Esophagus squamous epithelium (tissue), 5 donors: ENCODE results near the gene CDC42BPA. TPM values are rescaled to one million over a fixed set of nuclear protein-coding genes. Genes with fewer than 3 reads are reported as not detected.

ENCODE experiments used
- DNase-seq: peaks from one replicate; lab custom pipeline; 2025; lab: John Stamatoyannopoulos, UW
- H3K27ac ChIP-seq, 4 donors: fragments of 200-600 bp; sonication (generic); one replicate each; pipeline ENCODE4 v1.5.1; 2016 to 2019; ENCODE audit warnings: mild to moderate bottlenecking in 1 of 4
- H3K27me3 ChIP-seq, 4 donors: fragments of 200-600 bp; sonication (generic); 1 replicate in 3 of 4; 2 replicates in 1 of 4; pipeline versions ENCODE4 v1.5.1 to v1.6.0; 2017 to 2021; ENCODE audit warnings: antibody characterized with exemption in 1 of 4
- H3K36me3 ChIP-seq, 3 donors: fragments of 200-600 bp; sonication (generic); one replicate each; pipeline ENCODE4 v1.5.1; 2016 to 2019
- H3K4me1 ChIP-seq, 3 donors: fragments of 200-600 bp; sonication (generic); one replicate each; pipeline ENCODE4 v1.5.1; 2017 to 2019
- H3K4me3 ChIP-seq, 4 donors: fragments of 200-600 bp; sonication (generic); 1 replicate in 3 of 4; 2 replicates in 1 of 4; pipeline ENCODE4 v1.5.1; 2016 to 2019; ENCODE audit warnings: mild to moderate bottlenecking in 2 of 4, moderate library complexity in 1 of 4
- H3K9me3 ChIP-seq, 3 donors: fragments of 200-600 bp; sonication (generic); one replicate each; pipeline ENCODE4 v1.5.1; 2016 to 2019
- POLR2A ChIP-seq, 4 donors: fragments of 450-650 bp; IDR thresholded peaks; one replicate each; pipeline ENCODE4 v1.6.1; 2017; ENCODE audit warnings: antibody characterized with exemption in 4 of 4, mild to moderate bottlenecking in 4 of 4, moderate library complexity in 3 of 4
- WGBS, 2 donors: methylation state at CpG; one replicate each; pipeline ENCODE4 v1.1.5; 2018; 5-methylcytosine and 5-hydroxymethylcytosine counted together
- intact Hi-C: fragments of 100-400 bp; cut with DNase I; formaldehyde crosslinking; loops from one replicate; pipeline ENCODE4 v1.15.0; 2022
- total RNA-seq, 4 donors: library from RNA; depleted of rRNA; stranded (reverse); fragments of >200 nt; gene quantifications; one replicate each; pipeline ENCODE4 v1.1.0, GENCODE V29; 2016
- TF ChIP-seq, protein P1 (sequence below), 6 experiments: fragments of 450-650 bp in 4 of 6; fragments of 200-600 bp in 2 of 6; sonication (generic) in 2 of 6; IDR thresholded peaks; one replicate each; pipeline ENCODE4 v1.5.1; 2016 to 2019; ENCODE audit warnings: antibody characterized with exemption in 6 of 6, mild to moderate bottlenecking in 4 of 6, moderate library complexity in 4 of 6
- donor health status: DM: yes; HTN: yes; CAD: no.

Gene CDC42BPA
- total RNA-seq, 4 donors from 2014 or later, result 4.3 to 33.6 (median 17.2) TPM

- Histone ChIP-seq H3K27ac (no peak overlapping the region), H3K27me3 (no peaks in the 10 kb centered on the region), H3K4me1 (peaks cover 0 to 9% (median 3%) of the 10 kb centered on the region in 3 donors), H3K4me3 (no peak overlapping the region), H3K36me3 (no peaks in the 10 kb centered on the region), H3K9me3 (peaks cover 0 to 7% (median 0%) of the 10 kb centered on the region in 3 donors)
- 70 to 76% methylated on average over 9 of the region's 9 CpGs for WGBS, 2 donors
- no peak for TF ChIP-seq POLR2A (IDR thresholded peaks at IDR 0.05)
- TF ChIP-seq, protein P1, sequence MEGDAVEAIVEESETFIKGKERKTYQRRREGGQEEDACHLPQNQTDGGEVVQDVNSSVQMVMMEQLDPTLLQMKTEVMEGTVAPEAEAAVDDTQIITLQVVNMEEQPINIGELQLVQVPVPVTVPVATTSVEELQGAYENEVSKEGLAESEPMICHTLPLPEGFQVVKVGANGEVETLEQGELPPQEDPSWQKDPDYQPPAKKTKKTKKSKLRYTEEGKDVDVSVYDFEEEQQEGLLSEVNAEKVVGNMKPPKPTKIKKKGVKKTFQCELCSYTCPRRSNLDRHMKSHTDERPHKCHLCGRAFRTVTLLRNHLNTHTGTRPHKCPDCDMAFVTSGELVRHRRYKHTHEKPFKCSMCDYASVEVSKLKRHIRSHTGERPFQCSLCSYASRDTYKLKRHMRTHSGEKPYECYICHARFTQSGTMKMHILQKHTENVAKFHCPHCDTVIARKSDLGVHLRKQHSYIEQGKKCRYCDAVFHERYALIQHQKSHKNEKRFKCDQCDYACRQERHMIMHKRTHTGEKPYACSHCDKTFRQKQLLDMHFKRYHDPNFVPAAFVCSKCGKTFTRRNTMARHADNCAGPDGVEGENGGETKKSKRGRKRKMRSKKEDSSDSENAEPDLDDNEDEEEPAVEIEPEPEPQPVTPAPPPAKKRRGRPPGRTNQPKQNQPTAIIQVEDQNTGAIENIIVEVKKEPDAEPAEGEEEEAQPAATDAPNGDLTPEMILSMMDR (IDR thresholded peaks at IDR 0.05), result no peak
- intact Hi-C loops, result no loop called here
- DNase-seq, result no peak
Observed at GRCh38 chr1:227323171-227323966, 5.1 kb upstream of the CDC42BPA start.

DNA sequence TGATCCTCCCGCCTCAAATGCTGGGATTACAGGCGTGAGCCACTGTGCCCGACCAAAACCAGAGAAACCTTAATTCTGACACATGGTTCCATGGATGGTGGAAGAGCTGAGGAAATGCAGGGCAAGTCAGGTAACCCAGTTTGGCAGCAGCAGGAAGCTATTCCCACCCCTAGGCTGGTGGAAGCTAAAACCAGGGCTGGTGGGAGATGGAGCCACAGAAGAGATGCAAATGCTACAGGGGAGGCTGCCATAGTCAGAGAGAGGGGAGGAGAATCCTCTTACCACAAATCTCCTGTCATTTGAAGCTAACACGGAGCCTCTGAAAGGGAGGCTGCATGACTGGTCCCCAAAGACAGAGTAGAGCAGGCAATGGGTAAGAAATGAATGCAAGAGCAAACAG is 4.1 kb upstream of the CDC42BPA start:
- DNase-seq, result no peak
- peaks cover 0 to 7% (median 0%) of the 10 kb centered on the region in 3 donors for H3K9me3 ChIP-seq
- H3K36me3 ChIP-seq, result no peaks in the 10 kb centered on the region
- WGBS, 2 donors, result 82 to 100% methylated on average over 1 of the region's 4 CpGs
- TF ChIP-seq, protein P1 (IDR thresholded peaks at IDR 0.05), result no peak
- TF ChIP-seq POLR2A (IDR thresholded peaks at IDR 0.05), result no peak
- peaks cover 0 to 9% (median 3%) of the 10 kb centered on the region in 3 donors for H3K4me1 ChIP-seq
- H3K27me3 ChIP-seq, result peaks cover 0 to 3% (median 0%) of the 10 kb centered on the region in 4 donors
- intact Hi-C loops, result no loop called here
- no peak overlapping the region for H3K27ac ChIP-seq
- no peak overlapping the region for H3K4me3 ChIP-seq

GRCh38 chr1:227321035-227321434 is 2.7 kb upstream of the CDC42BPA start:
- Histone ChIP-seq H3K36me3 (no peaks in the 10 kb centered on the region), H3K27ac (no peak overlapping the region), H3K27me3 (peaks cover 0 to 3% (median 0%) of the 10 kb centered on the region in 4 donors), H3K9me3 (peaks cover 0 to 7% (median 0%) of the 10 kb centered on the region in 3 donors), H3K4me1 (peaks cover 0 to 18% (median 3%) of the 10 kb centered on the region in 3 donors), H3K4me3 (no peak overlapping the region)
- WGBS, 2 donors, result 79 to 89% methylated on average over 2 of the region's 2 CpGs
- no peak for DNase-seq
- no peak for TF ChIP-seq POLR2A (IDR thresholded peaks at IDR 0.05)
- TF ChIP-seq, protein P1 (IDR thresholded peaks at IDR 0.05), result no peak
- intact Hi-C loops, result no loop called here

DNA sequence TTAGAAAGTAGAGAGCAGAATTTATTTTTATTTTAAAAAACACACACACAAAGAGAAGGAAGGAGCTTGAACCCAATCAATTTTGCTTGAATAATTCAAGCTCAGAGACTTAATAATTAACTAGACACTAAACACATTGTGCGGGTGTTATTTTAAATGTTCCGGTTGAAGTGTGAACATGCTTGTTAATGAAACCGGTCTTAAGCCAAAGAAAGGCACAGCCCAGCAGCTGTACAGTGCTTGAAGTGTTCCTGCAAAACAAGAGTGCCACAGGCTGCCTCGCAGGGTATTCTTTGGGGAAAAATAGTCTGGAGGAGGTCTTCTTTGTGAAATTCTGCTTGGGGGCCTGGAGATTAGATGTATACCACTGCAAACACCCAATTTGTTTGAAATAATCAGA is 2.2 kb upstream of the CDC42BPA start:
- Histone ChIP-seq H3K9me3 (peaks cover 0 to 7% (median 0%) of the 10 kb centered on the region in 3 donors), H3K27me3 (peaks cover 0 to 3% (median 0%) of the 10 kb centered on the region in 4 donors), H3K36me3 (no peaks in the 10 kb centered on the region), H3K27ac (no peak overlapping the region), H3K4me3 (no peak overlapping the region), H3K4me1 (peaks cover 0 to 23% (median 3%) of the 10 kb centered on the region in 3 donors)
- 75 to 80% methylated on average over 4 of the region's 4 CpGs for WGBS, 2 donors
- TF ChIP-seq POLR2A (IDR thresholded peaks at IDR 0.05), result no peak
- TF ChIP-seq, protein P1 (IDR thresholded peaks at IDR 0.05), result no peak
- DNase-seq, result no peak
- intact Hi-C loops, result no loop called here
